AG09319 (cell line): Measurements from ENCODE around the gene SULT1A2.
A peak's percentile ranks its signal among the peaks of the same experiment; 100 is the strongest.
"Not testable (repeated sequence)": the region's sequence is repeated elsewhere in the genome, so short reads cannot be mapped to it uniquely, and the experiment has no call there.

Source experiments
- DNase-seq: peaks from one replicate; pipeline ENCODE4 v3.0.0-alpha.2; 2010; ENCODE audit warnings: low read depth; ENCODE audit errors: extremely low read depth
- CTCF ChIP-seq: IDR thresholded peaks from 2 replicates; pipeline ENCODE4 v1.5.1; 2011; ENCODE audit warnings: low read depth, mild to moderate bottlenecking, inconsistent platforms, low read length, moderate library complexity

The SULT1A2 gene

GRCh38 chr16:28617874-28618273, 21.0 kb upstream of the SULT1A2 start:
- no peak for DNase-seq

GRCh38 chr16:28616636-28617035, 19.8 kb upstream of the SULT1A2 start:
- no peak for TF ChIP-seq CTCF
- no peak for DNase-seq

More at GRCh38 chr16:28617874-28618273, 21.0 kb upstream of the SULT1A2 start:
- TF ChIP-seq CTCF: no peak

GRCh38 chr16:28616224-28616577, 19.4 kb upstream of the SULT1A2 start:
- DNase-seq: not testable (repeated sequence)

GRCh38 chr16:28615486-28616223, 18.8 kb upstream of the SULT1A2 start:
- peak; percentile 55 for TF ChIP-seq CTCF
- not testable (repeated sequence) for DNase-seq

- DNase-seq: not testable (repeated sequence)
Observed at GRCh38 chr16:28614561-28614960, 17.7 kb upstream of the SULT1A2 start.

- DNase-seq: not testable (repeated sequence)
Observed at GRCh38 chr16:28613912-28614311, 17.1 kb upstream of the SULT1A2 start.

- not testable (repeated sequence) for DNase-seq
Observed at GRCh38 chr16:28612359-28613280, 15.8 kb upstream of the SULT1A2 start.

- TF ChIP-seq CTCF: no peak
- DNase-seq: no peak
Observed at GRCh38 chr16:28610595-28611191, 13.8 kb upstream of the SULT1A2 start.
